Activated CD8-positive, alpha-beta memory T cell treated with anti-CD3 and anti-CD28 coated beads, Interleukin-2, amount 10 ng/mL, durations not matched to agents 7 days and 5 days (primary cell): ENCODE results near the gene MFF. TPM values are rescaled to one million over a fixed set of nuclear protein-coding genes. Genes with fewer than 3 reads are reported as not detected.
A peak's percentile ranks its signal among the peaks of the same experiment; 100 is the strongest.

ENCODE experiments used
- ATAC-seq: fragments of 150-1000 bp; cut with Tn5 transposase; one replicate; pipeline ENCODE4 v1.10.0; 2021; ENCODE audit warnings: moderate library complexity
- CTCF ChIA-PET: fragments of 350-600 bp; sonication (Branson Sonifier 250); formaldehyde crosslinking; loops from one replicate; lab custom pipeline; 2021; ENCODE audit warnings: antibody characterized with exemption; lab: Charles Lee
- DNase-seq: peaks from one replicate; pipeline ENCODE4 v3.0.0-alpha.2; 2020
- H3K27ac Mint-ChIP-seq: one replicate; pipeline ENCODE4 v1.8.0; 2021; ENCODE audit warnings: mild to moderate bottlenecking, mixed read lengths
- H3K27me3 Mint-ChIP-seq: one replicate; pipeline ENCODE4 v1.8.0; 2021; ENCODE audit warnings: mixed read lengths
- H3K36me3 Mint-ChIP-seq: one replicate; pipeline ENCODE4 v1.8.0; 2021; ENCODE audit warnings: mild to moderate bottlenecking, mixed read lengths
- H3K4me1 Mint-ChIP-seq: one replicate; pipeline ENCODE4 v1.8.0; 2021; ENCODE audit warnings: mixed read lengths
- H3K4me3 Mint-ChIP-seq: one replicate; pipeline ENCODE4 v1.8.0; 2021; ENCODE audit warnings: mild to moderate bottlenecking, moderate library complexity, mixed read lengths
- H3K9me3 Mint-ChIP-seq: one replicate; pipeline ENCODE4 v1.8.0; 2022; ENCODE audit warnings: low read depth, mixed read lengths
- total RNA-seq, 2 experiments: library from RNA; stranded (reverse); gene quantifications; one replicate each; pipeline ENCODE4 v1.2.3, GENCODE V29; 2021

The MFF gene
- total RNA-seq, 2 experiments from 2014 or later, result 63.7 to 70.6 TPM

GRCh38 chr2:227313310-227313709, 11.7 kb upstream of the MFF start:
- DNase-seq, result no peak
- ATAC-seq, result no peak
- no peak overlapping the region for H3K27ac Mint-ChIP-seq
- CTCF ChIA-PET, result interaction anchor here (1.1 kb wide), 1 partner anchor 17 kb away, joined by 3 read pairs; no protein-coding TSS in a partner anchor
- H3K4me3 Mint-ChIP-seq, result no peak overlapping the region
- H3K27me3 Mint-ChIP-seq, result peaks cover 7% of the 10 kb centered on the region
- no peaks in the 10 kb centered on the region for H3K36me3 Mint-ChIP-seq
- H3K9me3 Mint-ChIP-seq, result no peaks in the 10 kb centered on the region
- no peaks in the 10 kb centered on the region for H3K4me1 Mint-ChIP-seq

GRCh38 chr2:227317834-227318233, 7.2 kb upstream of the MFF start:
- Mint-ChIP-seq H3K27ac (no peak overlapping the region), H3K4me3 (no peak overlapping the region), H3K9me3 (no peaks in the 10 kb centered on the region), H3K27me3 (peaks cover 9% of the 10 kb centered on the region), H3K36me3 (no peaks in the 10 kb centered on the region), H3K4me1 (peaks cover 3% of the 10 kb centered on the region)
- CTCF ChIA-PET, result no interaction called here
- DNase-seq (no peak), ATAC-seq (no peak)

GRCh38 chr2:227320305-227321094, 4.6 kb upstream of the MFF start:
- H3K9me3 Mint-ChIP-seq, result no peaks in the 10 kb centered on the region
- CTCF ChIA-PET, result no interaction called here
- ATAC-seq (no peak), DNase-seq (no peak)
- no peak overlapping the region for H3K4me3 Mint-ChIP-seq
- peaks cover 23% of the 10 kb centered on the region for H3K4me1 Mint-ChIP-seq
- peaks cover 1% of the 10 kb centered on the region for H3K36me3 Mint-ChIP-seq
- H3K27ac Mint-ChIP-seq, result no peak overlapping the region
- peaks cover 13% of the 10 kb centered on the region for H3K27me3 Mint-ChIP-seq

- H3K4me3 Mint-ChIP-seq, result no peak overlapping the region
- H3K27me3 Mint-ChIP-seq, result peaks cover 7% of the 10 kb centered on the region
- H3K4me1 Mint-ChIP-seq, result peaks cover 35% of the 10 kb centered on the region
- CTCF ChIA-PET, result interaction anchor here (1.3 kb wide), 1 partner anchor 54 kb away, joined by 3 read pairs; no protein-coding TSS in a partner anchor
- DNase-seq (no peak), ATAC-seq (no peak)
- no peak overlapping the region for H3K27ac Mint-ChIP-seq
- H3K9me3 Mint-ChIP-seq, result no peaks in the 10 kb centered on the region
- H3K36me3 Mint-ChIP-seq, result peaks cover 1% of the 10 kb centered on the region
These were observed 2.4 kb upstream of the MFF start for GRCh38 chr2:227322530-227323205.

- Mint-ChIP-seq H3K4me1 (peaks cover 41% of the 10 kb centered on the region), H3K36me3 (peaks cover 5% of the 10 kb centered on the region), H3K4me3 (no peak overlapping the region), H3K27ac (no peak overlapping the region), H3K9me3 (no peaks in the 10 kb centered on the region), H3K27me3 (peaks cover 5% of the 10 kb centered on the region)
- CTCF ChIA-PET, result no interaction called here
- ATAC-seq, result no peak
- DNase-seq, result no peak
These were observed 1.2 kb upstream of the MFF start for GRCh38 chr2:227323818-227324217.

- H3K27me3 Mint-ChIP-seq, result peaks cover 4% of the 10 kb centered on the region
- peak overlapping the region; percentile 85 for H3K4me3 Mint-ChIP-seq
- H3K27ac Mint-ChIP-seq, result peak overlapping the region; percentile 88
- H3K36me3 Mint-ChIP-seq, result peaks cover 7% of the 10 kb centered on the region
- DNase-seq (no peak), ATAC-seq (no peak)
- H3K9me3 Mint-ChIP-seq, result no peaks in the 10 kb centered on the region
- peaks cover 43% of the 10 kb centered on the region for H3K4me1 Mint-ChIP-seq
- CTCF ChIA-PET, result no interaction called here
These were observed 433 bp upstream of the MFF start for GRCh38 chr2:227324642-227324994.

GRCh38 chr2:227325839-227326195, 766 bp downstream of the MFF start:
- Mint-ChIP-seq H3K27me3 (peaks cover 4% of the 10 kb centered on the region), H3K9me3 (no peaks in the 10 kb centered on the region), H3K4me1 (peaks cover 43% of the 10 kb centered on the region), H3K4me3 (peak overlapping the region; percentile 85), H3K36me3 (peaks cover 12% of the 10 kb centered on the region), H3K27ac (peak overlapping the region; percentile 88)
- DNase-seq (no peak), ATAC-seq (no peak)
- CTCF ChIA-PET, result no interaction called here

- Mint-ChIP-seq H3K4me1 (peaks cover 43% of the 10 kb centered on the region), H3K4me3 (no peak overlapping the region), H3K27me3 (peaks cover 4% of the 10 kb centered on the region), H3K27ac (no peak overlapping the region), H3K36me3 (peaks cover 16% of the 10 kb centered on the region), H3K9me3 (no peaks in the 10 kb centered on the region)
- CTCF ChIA-PET, result no interaction called here
- no peak for ATAC-seq
- no peak for DNase-seq
These were observed 1.7 kb downstream of the MFF start for GRCh38 chr2:227326783-227327182.

- ATAC-seq (peak; percentile 36), DNase-seq (no peak)
- no peaks in the 10 kb centered on the region for H3K27me3 Mint-ChIP-seq
- no peak overlapping the region for H3K27ac Mint-ChIP-seq
- peaks cover 47% of the 10 kb centered on the region for H3K36me3 Mint-ChIP-seq
- H3K9me3 Mint-ChIP-seq, result no peaks in the 10 kb centered on the region
- peaks cover 21% of the 10 kb centered on the region for H3K4me1 Mint-ChIP-seq
- H3K4me3 Mint-ChIP-seq, result no peak overlapping the region
- CTCF ChIA-PET, result interaction anchor here (0.9 to 1.3 kb wide), 2 partner anchors 8 to 430 kb away, joined by 3 to 4 read pairs; no protein-coding TSS in a partner anchor
These were observed 10.7 kb downstream of the MFF start for GRCh38 chr2:227335713-227336112.

GRCh38 chr2:227337442-227337841, 12.4 kb downstream of the MFF start:
- H3K27me3 Mint-ChIP-seq, result no peaks in the 10 kb centered on the region
- CTCF ChIA-PET, result no interaction called here
- H3K9me3 Mint-ChIP-seq, result no peaks in the 10 kb centered on the region
- H3K27ac Mint-ChIP-seq, result no peak overlapping the region
- ATAC-seq (no peak), DNase-seq (no peak)
- peaks cover 19% of the 10 kb centered on the region for H3K4me1 Mint-ChIP-seq
- no peak overlapping the region for H3K4me3 Mint-ChIP-seq
- H3K36me3 Mint-ChIP-seq, result peaks cover 39% of the 10 kb centered on the region

GRCh38 chr2:227339098-227339599, 14.1 kb downstream of the MFF start:
- H3K4me1 Mint-ChIP-seq, result peaks cover 18% of the 10 kb centered on the region
- ATAC-seq, result no peak
- no peaks in the 10 kb centered on the region for H3K9me3 Mint-ChIP-seq
- no peaks in the 10 kb centered on the region for H3K27me3 Mint-ChIP-seq
- H3K36me3 Mint-ChIP-seq, result peaks cover 31% of the 10 kb centered on the region
- CTCF ChIA-PET, result interaction anchor here (0.7 kb wide), 1 partner anchor 9 kb away, joined by 3 read pairs; no protein-coding TSS in a partner anchor
- no peak overlapping the region for H3K4me3 Mint-ChIP-seq
- H3K27ac Mint-ChIP-seq, result no peak overlapping the region
- DNase-seq, result no peak

GRCh38 chr2:227340106-227340505, 15.1 kb downstream of the MFF start:
- CTCF ChIA-PET, result no interaction called here
- peaks cover 25% of the 10 kb centered on the region for H3K36me3 Mint-ChIP-seq
- no peaks in the 10 kb centered on the region for H3K9me3 Mint-ChIP-seq
- H3K4me3 Mint-ChIP-seq, result no peak overlapping the region
- DNase-seq (no peak), ATAC-seq (no peak)
- peaks cover 10% of the 10 kb centered on the region for H3K4me1 Mint-ChIP-seq
- no peak overlapping the region for H3K27ac Mint-ChIP-seq
- H3K27me3 Mint-ChIP-seq, result no peaks in the 10 kb centered on the region

GRCh38 chr2:227341553-227341952, 16.5 kb downstream of the MFF start:
- Mint-ChIP-seq H3K27ac (no peak overlapping the region), H3K4me1 (no peaks in the 10 kb centered on the region), H3K4me3 (no peak overlapping the region), H3K36me3 (peaks cover 13% of the 10 kb centered on the region), H3K9me3 (no peaks in the 10 kb centered on the region), H3K27me3 (no peaks in the 10 kb centered on the region)
- DNase-seq, result no peak
- ATAC-seq, result no peak
- CTCF ChIA-PET, result no interaction called here

GRCh38 chr2:227344231-227344630, 19.2 kb downstream of the MFF start:
- Mint-ChIP-seq H3K4me3 (no peak overlapping the region), H3K9me3 (no peaks in the 10 kb centered on the region), H3K27ac (no peak overlapping the region), H3K27me3 (no peaks in the 10 kb centered on the region), H3K36me3 (peaks cover 15% of the 10 kb centered on the region), H3K4me1 (no peaks in the 10 kb centered on the region)
- CTCF ChIA-PET, result no interaction called here
- ATAC-seq, result no peak
- no peak for DNase-seq
